Ovary (tissue), 3 donors: ENCODE measurements around the gene MYDGF.

Source experiments
- EP300 ChIP-seq: sonication (generic); formaldehyde crosslinking; IDR thresholded peaks from one replicate; pipeline ENCODE4 v1.6.1; 2017; ENCODE audit warnings: antibody characterized with exemption
- TF ChIP-seq, protein P1 (sequence below), 3 donors: fragments of 450-650 bp in 2 of 3; fragments of 200-600 bp in 1 of 3; IDR thresholded peaks; one replicate each; pipeline versions ENCODE4 v1.5.1 to v1.8.0; 2016 to 2022; ENCODE audit warnings: antibody characterized with exemption in 3 of 3, mild to moderate bottlenecking in 1 of 3
- donor health status: DM: no; HTN: no; CAD: no.

GRCh38 chr19:4618019-4618418 is 52.1 kb downstream of the MYDGF start:
- TF ChIP-seq, protein P1, sequence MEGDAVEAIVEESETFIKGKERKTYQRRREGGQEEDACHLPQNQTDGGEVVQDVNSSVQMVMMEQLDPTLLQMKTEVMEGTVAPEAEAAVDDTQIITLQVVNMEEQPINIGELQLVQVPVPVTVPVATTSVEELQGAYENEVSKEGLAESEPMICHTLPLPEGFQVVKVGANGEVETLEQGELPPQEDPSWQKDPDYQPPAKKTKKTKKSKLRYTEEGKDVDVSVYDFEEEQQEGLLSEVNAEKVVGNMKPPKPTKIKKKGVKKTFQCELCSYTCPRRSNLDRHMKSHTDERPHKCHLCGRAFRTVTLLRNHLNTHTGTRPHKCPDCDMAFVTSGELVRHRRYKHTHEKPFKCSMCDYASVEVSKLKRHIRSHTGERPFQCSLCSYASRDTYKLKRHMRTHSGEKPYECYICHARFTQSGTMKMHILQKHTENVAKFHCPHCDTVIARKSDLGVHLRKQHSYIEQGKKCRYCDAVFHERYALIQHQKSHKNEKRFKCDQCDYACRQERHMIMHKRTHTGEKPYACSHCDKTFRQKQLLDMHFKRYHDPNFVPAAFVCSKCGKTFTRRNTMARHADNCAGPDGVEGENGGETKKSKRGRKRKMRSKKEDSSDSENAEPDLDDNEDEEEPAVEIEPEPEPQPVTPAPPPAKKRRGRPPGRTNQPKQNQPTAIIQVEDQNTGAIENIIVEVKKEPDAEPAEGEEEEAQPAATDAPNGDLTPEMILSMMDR (IDR thresholded peaks at IDR 0.05), result no peak
- no peak for TF ChIP-seq EP300
